LNCaP clone FGC (cell line): ENCODE data around the gene AMER1.

Source experiments
- DNase-seq: peaks from one replicate; pipeline ENCODE4 v3.0.0-alpha.2; 2011; ENCODE audit warnings: low read depth
- H3K4me3 ChIP-seq: 2 replicates; pipeline ENCODE4 v1.5.1; 2011; ENCODE audit warnings: mild to moderate bottlenecking, low read depth, low read length, control low read depth
- CTCF ChIP-seq: IDR thresholded peaks from 2 replicates; pipeline ENCODE4 v1.5.1; 2012; ENCODE audit warnings: mild to moderate bottlenecking; ENCODE audit not compliant: control insufficient read depth, insufficient read depth; ENCODE audit errors: extremely low read depth

Gene AMER1

DNA sequence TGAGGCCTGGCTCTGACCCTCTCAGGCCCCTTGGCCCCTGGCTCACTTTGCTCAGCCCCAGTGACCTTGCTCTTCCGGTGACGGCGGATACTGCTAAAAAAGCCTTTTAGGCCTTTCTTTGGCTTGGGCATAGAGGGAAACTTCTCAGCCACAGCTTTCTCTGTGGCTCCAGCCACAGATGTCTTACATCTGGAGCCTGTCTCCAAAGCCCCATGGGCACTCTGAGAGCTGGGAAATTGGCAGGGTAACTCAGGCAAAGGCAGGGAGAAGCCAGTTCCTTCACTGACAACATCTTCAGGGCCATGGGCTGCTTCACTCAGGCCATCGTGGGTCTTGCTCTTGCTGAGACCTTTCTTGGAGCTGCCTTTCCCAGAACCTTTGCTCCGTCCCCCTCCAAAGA, 12.8 kb downstream of the AMER1 start:
- no peak overlapping the region for H3K4me3 ChIP-seq
- no peak for TF ChIP-seq CTCF
- no peak for DNase-seq

- DNase-seq = no peak
- no peak overlapping the region for H3K4me3 ChIP-seq
- no peak for TF ChIP-seq CTCF
Measured at GRCh38 chrX:64192040-64192439, 13.5 kb downstream of the AMER1 start.

DNA sequence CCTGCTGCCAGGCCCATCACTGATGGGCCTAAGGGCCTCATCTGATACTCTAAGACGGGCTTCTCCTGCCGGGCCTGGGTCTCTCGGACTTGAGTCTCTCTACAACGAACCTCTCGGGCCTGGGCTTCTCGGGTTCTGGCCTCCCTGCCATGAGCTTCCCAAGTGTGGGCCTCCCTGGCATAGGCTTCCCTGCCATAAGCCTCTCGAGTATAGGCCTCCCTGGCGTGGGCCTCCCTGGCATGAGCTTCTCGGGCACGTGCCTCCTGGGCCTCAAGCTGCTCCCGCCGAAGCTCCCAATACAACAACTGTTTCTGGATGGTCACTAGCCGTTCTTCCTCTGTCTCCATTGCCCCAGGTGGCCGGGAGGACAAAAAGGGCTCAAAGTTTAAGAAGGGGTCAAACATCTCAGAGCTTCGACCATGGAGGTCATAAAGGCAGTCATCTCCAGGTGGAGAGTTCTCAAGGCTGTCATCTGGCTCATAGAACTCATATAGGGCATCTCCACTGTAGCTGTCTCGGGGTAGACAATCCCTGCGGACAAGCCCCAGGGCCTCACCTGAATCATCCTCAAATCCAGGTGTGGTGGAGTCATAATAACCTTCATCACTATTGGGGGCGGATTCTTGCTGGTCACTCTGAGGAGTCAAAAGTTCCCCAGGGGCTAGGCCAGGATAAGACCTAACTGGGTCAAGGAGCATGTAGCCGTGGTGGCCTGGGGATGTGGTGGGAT, 14.1 kb downstream of the AMER1 start:
- TF ChIP-seq CTCF = no peak
- no peak overlapping the region for H3K4me3 ChIP-seq
- DNase-seq = no peak

DNA sequence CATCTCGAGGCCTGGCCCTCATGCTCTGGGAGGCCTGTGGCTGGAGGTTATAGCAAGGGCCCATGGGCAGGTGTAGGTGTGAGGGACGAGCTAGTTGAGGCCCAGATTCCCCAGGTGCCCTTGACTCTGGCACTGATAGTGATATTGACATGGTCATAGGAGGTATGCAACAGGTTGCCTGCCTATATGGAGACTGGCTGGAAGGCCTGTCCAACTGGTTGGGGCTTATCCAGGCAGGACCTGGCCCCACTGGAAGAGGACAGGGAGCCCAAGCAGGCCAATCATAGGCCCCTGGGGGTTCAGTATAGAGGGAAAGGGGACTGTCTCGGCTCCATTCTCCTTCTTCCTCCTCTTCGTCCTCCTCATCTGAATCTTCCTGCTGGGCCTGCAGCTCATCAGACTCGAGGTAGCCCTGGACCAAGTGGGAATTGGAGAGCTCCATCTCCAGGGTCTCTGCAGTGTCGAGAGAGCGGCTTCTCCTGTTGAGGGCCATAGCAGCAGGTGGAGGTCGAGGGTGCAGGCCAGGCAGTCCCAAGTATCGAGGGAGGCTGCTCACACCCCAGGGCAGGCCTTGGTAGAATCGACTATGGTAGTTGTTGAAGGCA, 15.3 kb downstream of the AMER1 start:
- no peak for DNase-seq
- no peak for TF ChIP-seq CTCF
- no peak overlapping the region for H3K4me3 ChIP-seq

DNA sequence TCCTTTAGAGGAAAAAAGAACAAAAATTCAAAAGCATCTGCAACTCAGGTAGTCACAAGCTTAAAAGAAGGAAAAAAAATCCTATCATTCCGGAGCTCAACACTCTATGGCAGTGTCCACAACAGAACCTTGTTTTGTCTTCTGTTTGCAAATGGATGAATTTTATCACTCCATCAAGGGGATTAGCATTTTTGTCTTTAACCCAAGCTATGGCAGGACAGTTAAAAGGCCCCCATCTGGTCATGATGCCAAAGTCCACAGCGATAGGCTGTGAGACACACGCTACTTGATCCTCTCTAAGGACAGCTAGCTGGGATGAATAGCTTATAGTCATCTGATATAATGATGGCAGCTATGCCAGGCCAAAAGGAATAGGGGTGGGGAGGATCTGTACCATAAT, 16.6 kb downstream of the AMER1 start:
- no peak for TF ChIP-seq CTCF
- DNase-seq = no peak
- H3K4me3 ChIP-seq = no peak overlapping the region

DNA sequence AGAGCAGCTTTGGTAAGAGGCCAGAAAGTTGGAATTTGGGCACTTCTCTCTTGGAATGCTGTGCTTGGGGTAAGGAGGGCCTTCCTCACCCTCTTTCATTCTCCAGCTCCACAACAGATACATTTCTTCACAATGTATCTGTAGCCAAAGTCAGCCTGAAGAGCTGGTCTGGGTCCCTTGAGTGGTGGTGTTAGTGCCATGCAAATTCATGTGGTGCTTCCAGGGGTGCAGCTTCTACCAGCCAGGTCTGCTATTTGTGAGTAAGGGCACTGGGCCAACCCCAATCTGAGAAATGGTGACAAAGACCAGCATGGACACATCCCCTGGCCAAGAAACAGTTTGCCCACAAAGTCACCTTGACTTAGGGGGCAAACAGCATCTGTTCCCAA, 17.8 kb downstream of the AMER1 start:
- no peak for DNase-seq
- no peak for TF ChIP-seq CTCF
- no peak overlapping the region for H3K4me3 ChIP-seq
